COR-L47 (cell line): ENCODE measurements around the gene HPN.
"Not testable (repeated sequence)": the region's sequence is repeated elsewhere in the genome, so short reads cannot be mapped to it uniquely, and the experiment has no call there.

Experiments
- DNase-seq: peaks from one replicate; lab custom pipeline; 2025; lab: John Stamatoyannopoulos, UW

Gene HPN

DNA sequence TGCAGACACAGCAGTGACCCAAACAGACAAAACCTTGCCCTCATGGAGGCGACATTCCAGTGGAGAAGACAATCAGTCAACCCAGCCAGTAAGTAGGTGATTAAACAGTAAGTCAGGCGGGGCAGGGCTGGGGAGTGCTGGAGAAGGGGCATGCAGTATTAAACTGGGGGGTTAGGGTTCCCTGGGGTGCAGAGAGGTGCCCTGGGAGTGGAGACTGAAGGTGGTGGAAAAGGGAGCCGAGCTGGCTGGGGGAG lies 42.9 kb downstream of the HPN start:
- no peak for DNase-seq

DNA sequence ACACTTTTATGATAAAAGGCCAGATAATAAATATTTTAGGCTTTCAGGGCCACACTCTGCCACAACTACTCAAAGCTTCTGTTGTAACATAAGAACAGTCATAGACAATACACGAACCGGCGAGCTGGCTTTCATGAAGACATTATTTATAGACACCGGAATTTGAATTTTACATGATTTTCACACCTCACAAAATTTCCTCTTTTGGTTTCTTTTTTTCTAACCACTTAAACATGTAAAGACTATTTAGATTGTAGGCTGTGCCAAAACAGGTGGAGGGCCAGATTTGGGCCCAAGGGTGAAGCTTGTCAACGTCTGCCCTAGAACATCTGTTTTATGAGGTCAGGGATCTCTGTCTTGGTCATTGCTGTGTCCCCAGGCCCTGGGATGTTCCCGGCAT lies 44.4 kb downstream of the HPN start:
- no peak for DNase-seq

DNA sequence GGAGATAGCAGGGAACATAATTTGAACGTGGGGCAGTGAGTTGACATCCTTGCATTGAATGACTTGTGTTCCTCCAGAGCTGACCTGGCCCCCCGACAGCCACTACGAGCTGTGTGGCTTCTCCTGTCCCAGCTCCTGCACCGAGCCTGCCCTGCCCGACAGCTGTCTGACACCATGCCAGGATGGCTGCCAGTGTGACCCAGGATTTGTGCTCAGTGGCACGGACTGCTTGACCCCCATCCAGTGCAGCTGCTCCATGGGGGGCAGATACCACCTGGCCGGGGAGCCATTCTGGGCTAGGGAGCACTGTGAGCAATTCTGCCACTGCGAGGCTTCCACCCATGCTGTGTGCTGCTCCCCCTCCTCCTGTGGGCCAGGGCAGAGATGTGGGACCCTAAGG lies 44.9 kb downstream of the HPN start:
- DNase-seq, result no peak

DNA sequence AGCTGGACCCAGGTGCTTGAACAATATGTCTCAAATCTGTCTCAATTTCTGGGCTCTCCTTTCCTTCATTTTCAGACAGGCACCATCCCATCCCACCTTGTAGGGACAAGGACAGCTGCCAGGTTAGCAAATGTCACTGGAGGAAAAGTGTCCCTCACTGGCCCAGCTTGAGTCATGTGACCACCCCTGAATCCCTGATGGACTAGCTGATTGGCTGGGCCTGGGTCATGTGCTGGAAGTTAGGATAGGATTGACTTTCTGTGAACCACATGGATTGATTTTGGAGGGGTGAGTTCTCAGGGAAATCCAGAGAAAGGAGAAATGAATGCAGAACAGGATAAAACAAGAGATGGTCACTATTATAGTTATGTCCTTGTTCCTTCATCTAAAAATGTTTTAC lies 45.9 kb downstream of the HPN start:
- DNase-seq, result no peak

DNA sequence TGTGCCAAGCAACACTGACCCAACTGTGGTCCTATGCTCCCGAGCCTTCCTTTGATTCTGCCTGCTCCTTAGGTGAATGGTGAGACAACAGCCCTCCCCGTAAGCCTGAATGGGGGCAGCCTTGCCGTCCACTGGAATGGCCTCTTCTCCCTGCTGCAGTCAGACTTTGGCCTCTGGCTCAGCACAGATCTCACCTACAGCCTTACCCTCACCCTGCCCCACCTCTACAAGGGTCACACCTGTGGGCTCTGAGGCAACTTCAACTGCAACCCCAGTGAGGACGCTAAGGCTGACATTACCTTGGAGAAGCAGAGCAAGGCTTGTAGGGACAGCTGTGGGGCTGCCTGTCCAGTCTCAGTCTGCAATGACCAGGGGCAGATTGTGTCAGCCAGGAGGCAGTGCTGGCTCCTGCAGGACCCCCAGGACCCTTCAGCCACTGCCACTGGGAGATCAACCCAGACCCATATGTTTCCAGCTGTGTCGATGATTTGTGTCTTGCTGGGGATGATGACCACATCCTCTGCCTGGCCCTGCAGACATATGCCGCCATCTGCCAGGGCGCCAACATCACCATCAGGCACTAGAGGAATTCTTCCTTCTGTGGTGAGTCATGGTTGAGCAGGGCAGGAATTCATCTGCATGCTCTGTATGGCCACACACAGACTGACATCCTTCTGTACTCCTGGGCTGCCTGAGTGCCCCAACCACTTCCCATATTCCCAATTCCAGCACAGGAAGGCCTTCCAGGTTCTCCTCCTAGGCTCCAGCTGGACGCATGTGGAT lies 46.8 kb downstream of the HPN start:
- DNase-seq, result no peak

DNA sequence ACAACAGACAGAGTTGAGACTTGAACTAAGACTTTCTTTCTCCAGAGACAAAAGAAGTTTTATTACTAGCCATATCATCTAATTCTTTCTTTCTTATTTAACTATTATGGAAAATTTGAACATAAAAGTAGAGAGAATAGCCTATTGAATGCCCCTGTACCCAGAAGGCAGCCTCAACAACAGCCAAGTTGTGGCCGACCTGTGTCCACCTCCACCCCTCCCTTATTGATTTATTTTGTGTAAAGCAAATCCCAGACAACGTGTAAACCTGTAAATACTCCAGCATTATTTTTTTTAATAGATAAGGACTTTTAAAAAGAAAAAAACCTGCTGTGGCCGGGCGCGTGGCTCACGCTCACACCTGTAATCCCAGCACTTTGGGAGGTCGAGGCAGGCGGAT lies 48.0 kb downstream of the HPN start:
- no peak for DNase-seq

DNA sequence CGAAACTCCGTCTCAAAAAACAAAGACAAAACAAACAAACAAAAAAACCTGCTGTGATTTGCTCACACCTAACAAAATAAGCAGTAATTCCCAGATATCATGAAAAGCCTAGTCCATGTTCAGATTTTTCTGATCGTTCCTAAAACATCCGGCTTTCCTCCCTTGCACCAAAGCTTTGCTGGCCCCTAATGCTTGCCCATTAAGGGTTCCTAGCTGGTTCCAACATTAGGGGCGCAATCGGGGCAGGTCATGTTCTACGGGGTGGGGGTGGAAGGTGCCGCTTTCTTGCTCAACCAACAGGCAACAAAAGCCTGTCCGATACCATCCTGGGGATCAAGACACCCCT lies 48.6 kb downstream of the HPN start:
- DNase-seq, result no peak

DNA sequence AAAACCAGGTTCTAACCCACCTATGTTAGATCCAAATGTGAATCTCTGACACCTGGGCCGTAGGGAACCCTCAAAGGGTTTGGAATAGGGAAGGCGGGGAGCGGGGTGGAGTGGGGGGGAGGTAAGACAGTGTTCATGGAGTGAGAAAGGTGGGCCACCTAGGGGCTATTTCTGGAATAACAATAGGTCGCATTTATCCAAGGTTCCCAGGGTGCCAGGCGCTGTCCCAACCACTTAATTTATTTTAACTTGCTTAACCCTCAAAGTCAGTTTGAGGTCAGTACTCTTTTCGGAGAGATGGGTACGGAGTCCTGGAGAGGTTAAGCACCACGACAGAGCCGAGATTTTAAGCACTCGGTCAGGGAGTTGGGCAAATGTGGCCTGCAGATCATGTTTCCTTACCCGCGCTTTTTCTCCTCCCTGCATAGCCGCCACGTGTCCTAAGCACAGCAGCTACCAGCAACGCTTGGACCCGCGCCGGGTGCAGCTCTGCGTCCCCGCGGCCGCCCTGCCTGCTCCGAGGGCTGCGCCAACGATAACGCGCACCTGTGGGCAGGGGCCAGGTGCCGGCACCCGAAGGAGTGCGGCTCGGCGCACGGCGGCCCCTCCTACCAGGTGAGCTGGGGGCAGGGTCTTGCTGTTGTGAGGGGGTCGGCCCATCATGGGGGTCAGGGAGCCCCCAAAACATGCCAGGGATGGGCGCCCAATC lies 49.1 kb downstream of the HPN start:
- DNase-seq, result peak; percentile 67

DNA sequence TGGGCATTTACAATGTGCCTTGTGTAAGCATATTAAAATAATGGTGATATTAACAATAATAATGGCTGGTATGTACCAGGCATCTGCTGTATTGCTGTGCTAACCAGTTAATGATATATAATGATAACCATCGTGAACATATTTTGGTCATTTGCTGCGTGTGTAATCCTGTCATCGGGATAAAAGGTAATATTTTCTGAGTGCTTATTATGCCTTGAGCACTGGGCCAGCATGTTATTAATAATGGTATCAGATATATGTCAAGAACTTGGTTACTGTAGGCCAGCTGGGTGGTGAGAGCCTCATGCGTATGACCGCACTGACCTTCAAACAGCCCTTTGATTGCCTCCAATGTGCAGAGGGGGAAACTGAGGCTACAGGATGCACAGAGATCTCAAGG lies 51.9 kb downstream of the HPN start:
- DNase-seq, result no peak

DNA sequence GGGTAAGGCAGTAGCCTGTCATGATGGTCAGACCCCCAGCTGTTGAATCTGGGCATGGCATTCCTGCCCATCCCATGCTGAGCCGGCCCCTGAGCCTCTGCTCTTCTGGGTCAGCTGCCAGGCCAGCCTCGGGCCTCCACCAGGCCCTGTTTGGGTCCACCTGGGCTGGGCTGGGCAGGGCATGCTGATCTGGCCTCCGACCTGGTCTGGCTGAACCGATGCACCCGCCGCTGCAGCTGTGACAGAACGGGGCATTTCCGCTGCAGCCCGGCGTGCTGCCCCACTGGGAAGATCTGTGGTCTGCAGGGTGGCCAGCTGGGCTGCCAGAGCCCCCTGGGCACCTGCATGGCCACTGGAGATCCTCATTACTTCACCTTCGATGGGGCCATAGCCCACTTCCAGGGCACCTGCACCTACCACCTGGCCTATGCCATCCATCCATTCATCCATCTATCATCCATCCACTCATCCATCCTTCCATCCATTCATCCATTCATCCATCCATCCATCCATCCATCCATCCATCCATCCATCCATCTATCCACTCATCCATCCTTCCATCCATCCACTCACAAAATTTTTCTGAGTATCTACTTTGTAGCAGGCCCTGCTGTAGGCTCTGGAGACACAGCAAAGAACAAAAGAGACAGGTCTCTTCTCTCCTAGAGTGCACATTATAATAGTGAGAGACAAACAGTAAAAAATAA lies 52.6 kb downstream of the HPN start:
- DNase-seq, result no peak

DNA sequence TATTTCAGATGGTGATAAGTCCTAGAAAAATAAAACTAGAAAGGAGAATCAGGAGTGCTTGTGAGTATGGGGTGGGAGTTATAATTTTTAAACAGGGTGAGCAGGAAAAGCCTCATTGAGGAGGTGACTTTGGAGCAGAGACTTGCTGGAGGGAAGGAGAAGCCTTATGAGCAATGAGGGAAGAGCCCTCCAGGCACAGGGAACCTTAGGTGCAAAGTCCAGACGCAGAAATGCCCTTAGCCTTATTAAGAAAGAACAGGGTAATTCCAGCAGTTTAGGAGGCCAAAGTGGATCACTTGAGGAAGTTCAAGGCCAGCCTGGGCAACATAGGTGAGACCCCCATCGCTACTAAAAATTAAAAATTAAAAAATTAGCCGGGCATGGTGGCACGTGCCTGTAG lies 53.1 kb downstream of the HPN start:
- DNase-seq, result no peak

DNA sequence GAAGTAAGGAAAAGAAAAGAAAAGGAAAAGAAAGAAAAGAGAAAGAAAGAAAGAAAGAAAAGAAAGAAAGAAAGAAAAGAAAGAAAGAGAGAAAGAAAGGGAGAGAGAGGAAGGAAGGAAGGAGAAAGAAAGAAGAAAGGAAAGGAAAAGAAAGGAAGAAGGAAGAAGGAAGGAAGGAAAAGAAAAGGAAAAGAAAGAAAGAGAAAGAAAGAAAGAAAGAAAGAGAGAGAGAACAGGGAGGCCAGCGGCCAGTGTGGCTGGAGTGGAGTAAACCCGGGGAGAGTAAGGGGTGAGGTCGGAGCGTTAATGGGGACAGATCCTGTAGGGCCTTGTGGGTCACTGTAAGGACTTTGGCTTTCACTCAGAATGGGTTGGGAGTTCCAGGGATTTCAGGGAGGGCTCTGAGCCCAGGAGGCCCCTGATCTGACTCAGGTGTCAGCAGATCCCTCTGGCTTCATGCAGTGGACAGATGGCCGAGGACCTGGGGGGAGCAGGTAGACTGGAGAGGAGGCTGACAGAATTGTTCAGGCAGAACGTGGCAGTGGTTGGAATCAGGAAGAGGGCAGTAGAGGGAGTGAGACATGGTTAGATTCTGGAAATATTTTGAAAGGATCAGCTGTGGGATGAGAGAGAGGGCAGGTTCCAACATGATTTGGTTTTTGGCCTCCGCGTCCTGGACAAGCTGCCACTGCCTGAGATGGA lies 54.3 kb downstream of the HPN start:
- DNase-seq, result no peak

DNA sequence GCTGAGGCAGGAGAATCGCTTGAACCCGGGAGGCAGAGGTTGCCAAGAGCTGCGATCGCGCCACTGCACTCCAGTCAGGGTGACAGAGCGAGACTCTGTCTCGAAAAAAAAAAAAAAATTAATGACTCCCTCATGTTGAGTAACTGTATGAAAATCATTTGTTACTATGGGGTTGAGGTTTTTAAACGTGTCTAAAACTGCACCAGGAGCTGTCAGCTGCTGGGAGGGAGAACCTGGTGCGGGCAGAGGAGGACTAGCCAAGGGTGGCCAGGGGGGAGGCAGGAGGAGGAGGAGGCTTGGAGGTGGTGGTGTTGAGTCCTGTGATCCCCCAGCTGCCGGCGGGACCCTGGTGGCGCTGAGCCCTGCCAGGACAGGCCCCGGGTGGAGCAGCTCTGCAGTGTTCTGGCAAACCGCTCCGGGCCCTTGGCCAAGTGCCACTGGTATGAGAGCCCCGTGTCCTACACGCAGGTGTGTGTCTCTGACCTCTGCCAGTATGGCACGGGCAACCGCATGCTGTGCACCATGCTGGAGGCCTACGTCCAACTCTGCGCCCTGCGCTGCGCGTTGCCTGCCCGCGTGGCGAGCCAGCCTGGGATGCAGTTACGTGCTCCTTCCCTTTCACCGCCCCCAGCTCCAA lies 57.0 kb downstream of the HPN start:
- no peak for DNase-seq

DNA sequence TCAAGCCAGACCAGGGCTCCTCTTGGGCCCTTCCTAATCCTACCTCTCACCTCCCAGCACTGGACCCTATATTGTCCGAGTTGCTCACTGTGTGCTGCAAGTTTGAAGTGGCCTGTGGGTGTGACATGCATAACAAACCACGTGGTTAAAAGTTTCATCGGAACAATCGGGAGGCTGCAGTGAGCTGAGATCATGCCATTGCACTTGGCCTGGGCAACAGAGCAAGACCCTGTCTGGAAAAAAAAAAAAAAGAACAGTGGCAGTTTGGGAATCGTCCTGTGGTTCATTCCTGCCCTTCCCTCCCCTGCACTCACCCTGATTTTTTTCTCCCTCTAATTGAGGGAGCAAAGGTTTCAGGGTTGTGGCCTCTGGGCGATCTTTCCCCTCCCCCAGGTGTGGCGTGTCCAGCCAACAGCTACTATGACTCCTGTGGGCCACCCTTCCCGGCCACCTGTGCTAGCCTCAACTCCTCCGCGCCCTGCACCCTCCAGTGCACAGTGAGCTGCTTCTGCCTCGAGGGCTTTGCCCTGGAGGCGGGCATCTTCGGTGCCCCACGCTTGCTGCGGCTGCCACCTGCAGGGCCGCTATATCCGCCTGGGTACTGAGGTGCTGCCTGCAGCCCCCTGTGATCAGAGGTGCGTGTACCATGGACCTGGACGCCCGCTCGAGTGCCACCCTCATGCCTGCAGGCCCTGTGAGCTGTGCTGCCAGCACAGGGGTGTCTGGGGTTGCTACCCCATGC lies 57.8 kb downstream of the HPN start:
- DNase-seq, result no peak

DNA sequence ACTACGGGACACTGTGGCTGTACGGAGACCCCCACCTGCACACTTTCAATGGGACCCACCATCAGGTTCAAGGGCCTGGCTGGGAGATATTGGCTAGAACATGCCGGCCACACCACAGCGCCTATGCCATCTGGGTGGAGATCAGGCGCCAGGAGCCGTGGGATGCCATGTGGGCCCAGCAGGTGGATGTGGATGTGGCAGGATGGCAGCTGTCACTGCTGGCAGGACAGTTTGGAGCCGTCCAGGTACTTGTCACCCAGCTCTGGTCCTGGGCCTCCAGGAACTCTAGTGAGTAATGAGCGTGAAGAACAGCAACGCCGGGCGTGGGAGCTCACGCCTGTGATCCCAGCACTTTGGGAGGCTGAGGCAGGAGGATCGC lies 58.4 kb downstream of the HPN start:
- no peak for DNase-seq

DNA sequence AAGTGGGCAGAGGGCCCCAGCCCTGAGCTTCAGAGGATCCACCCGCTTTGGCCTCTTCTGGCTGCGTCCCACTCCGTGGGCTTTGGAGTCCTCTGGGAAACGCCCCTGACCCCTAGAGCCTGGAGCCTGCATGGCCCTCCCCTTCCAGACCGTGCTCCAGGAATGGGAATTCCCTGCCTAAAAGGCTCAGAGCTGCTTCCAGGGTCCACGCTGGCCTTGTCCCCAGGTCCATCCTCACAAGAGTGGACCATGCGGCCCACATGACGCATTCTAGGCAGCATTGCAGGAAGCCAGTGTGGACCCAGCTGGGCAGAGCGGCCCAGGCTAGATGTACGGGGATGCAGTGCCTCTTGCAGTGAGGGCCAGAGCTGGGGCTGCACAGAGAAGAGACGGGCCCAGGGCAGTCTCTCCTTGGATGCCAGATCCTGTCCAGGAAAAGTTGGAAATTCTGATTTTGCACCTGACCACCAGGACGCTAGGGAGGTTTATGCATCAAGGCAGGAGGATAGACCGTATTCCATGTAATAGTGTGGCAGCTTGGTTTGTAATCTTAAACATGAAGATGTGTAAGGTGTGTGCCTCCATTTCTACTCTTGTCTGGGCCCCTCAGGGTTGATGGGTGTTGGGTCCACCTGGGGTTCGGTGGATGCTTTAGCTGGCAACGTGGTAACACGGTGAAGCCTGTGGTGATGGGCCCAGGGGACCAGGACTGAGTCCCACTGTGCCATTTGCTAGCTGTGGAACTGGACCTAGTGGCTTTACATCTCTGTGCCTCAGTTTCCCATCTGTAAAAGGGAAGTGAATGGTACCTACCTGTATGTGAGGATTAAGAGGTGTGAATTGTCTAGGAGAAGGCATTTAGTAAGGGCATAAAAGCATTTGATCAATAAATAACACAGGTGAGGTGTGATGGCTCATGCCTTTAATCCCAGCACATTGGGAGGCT lies 59.3 kb downstream of the HPN start:
- DNase-seq, result no peak

DNA sequence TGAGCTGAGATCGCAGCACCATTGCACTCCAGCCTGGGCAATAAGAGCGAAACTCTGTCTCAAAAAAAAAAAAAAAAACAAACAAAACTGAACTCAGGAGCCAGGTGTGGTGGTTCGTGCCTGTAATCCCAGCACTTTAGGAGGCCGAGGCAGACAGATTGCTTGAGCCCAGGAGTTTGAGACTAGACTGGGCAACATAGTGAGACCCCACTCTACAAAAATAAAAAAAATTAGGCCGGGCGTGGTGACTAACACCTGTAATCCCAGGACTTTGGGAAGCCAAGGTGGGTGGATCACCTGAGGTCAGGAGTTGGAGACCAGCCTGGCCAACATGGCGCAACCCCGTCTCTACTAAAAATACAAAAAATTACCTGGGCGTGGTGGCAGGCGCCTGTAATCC lies 60.4 kb downstream of the HPN start:
- DNase-seq, result not testable (repeated sequence)

DNA sequence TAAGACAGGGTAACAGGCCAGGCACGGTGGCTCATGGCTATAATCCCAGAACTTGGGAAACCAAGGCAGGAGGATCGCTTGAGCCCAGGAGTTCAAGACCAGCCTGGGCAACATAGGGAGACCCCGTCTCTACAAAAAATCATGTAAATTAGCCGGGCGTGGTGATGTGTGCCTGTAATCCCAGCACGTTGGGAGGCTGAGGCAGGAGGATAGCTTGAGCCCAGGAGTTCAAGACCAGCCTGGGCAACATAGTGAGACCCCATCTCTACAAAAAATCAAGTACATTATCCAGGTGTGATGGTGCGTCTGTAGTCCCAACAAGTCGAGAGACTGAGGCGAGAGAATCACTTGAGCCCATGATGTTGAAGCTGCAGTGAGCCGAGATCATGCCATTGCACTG lies 62.1 kb downstream of the HPN start:
- not testable (repeated sequence) for DNase-seq

DNA sequence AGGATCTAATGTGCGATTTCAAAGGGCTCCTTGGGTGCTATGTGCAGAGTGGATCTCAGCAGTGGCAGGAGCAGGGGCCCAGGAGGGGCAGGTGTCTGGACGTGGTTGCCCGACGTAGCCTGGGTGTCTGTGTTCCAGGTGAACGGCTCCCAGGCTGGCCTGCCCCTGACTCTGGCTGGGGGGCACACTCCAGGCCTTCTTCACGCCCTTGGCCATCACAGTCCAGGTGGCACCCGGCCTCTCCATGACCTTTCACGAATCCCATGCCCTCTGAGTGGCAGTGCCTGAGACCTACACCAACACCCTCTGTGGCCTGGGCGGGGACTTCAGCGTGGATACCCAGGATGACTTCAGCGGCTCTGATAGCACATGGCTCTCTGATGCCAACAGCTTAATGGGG lies 62.8 kb downstream of the HPN start:
- DNase-seq, result no peak

DNA sequence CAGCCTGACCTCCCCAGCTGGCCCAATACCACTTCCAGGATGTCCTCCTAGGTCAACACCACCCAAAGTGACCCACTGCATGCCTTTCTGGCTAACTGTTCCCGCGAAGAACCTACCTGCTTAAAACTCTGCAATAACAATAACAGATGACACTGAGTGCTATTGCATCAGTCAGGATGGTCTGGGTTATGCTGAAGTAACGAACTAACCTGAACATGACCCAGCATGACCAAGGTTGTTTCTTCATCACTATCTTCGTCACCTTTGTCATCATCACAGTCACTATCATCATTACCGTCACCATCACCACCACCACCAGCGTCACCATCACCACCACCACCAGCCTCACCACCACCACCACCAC lies 63.5 kb downstream of the HPN start:
- DNase-seq, result no peak
